ENCODE measurements around the gene HNRNPF. TPM values are rescaled to one million over a fixed set of nuclear protein-coding genes. Genes with fewer than 3 reads are reported as not detected.

Gene HNRNPF
- total RNA-seq, 1 experiment from 2014 or later, result 358 TPM

DNA sequence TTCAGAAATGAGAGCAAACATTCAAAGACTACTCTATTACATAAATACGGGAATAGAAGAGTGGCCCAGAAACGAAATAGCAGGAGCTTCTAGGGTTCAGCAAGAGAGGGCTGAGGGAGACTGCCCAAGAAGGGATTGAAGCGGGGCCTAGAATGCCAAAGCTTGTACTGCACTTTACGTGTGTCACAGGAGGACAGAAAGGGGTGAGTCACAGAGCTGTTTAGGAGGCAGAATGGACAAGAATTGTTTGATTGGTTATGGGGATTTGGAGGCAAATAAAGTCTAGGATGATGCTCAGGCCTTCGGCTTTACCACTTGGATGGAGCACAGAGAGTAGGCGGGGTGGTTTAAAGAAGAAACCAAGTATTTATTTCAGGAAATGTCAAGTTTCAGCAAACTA, 48.9 kb downstream of the HNRNPF start:
- Mint-ChIP-seq H3K4me1 (peaks cover 22% of the 10 kb centered on the region), H3K27ac (peak overlapping the region; percentile 5; the same call in 1 of the 2 replicates), H3K4me3 (peak overlapping the region; percentile 90; the same call in 1 of the 2 replicates), H3K9me3 (no peaks in the 10 kb centered on the region), H3K27me3 (ENCODE audit: low read depth) (peaks cover 10% of the 10 kb centered on the region; the same call in 1 of the 2 replicates), H3K36me3 (no peaks in the 10 kb centered on the region)
- TF ChIP-seq, protein P1, sequence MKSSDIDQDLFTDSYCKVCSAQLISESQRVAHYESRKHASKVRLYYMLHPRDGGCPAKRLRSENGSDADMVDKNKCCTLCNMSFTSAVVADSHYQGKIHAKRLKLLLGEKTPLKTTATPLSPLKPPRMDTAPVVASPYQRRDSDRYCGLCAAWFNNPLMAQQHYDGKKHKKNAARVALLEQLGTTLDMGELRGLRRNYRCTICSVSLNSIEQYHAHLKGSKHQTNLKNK (CRISPR knock-in tag; IDR thresholded peaks at IDR 0.05), result no peak
- TF ChIP-seq OVOL2 (CRISPR knock-in tag; IDR thresholded peaks at IDR 0.05; ENCODE audit: borderline replicate concordance) (no peak), AFF4 (CRISPR knock-in tag; IDR thresholded peaks at IDR 0.05; ENCODE audit: borderline replicate concordance) (no peak), TEAD4 (CRISPR knock-in tag; IDR thresholded peaks at IDR 0.05) (no peak)
- ChIA-PET POLR2A (no interaction called here), CTCF (interaction anchor here (1.7 kb wide), 1 partner anchor 67 kb away, joined by 4 read pairs; no protein-coding TSS in a partner anchor)
- no peak for DNase-seq (ENCODE audit: low spot score)
- ATAC-seq, result no peak

DNA sequence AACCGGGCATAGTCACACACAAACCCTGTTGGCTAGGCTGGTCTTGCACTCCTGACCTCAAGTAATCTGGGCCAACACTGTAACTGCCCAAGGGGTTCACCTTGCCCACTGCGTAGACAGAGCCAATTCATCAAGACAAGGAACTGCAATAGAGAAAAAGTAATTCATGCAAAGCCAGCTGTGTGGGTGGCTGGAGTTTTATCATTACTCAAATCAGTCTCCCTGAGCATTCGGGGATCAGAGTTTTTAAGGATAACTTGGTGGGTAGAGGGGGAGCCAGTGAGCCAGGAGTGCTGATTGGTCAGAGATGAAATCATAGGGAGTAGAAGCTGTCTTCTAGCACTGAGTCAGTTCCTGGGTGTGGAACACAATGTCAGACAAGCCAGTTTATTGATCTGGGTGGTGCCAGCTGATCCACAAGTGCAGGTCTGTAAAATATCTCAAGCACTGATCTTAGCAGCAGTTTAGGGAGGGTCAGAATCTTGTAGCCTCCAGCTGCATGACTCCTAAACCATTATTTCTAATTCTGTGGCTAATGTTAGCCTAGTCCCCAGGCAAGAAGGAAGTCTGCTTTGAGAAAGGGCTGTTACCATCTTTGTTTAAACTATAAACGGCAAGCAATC, 53.1 kb downstream of the HNRNPF start:
- Mint-ChIP-seq H3K4me3 (no peak overlapping the region), H3K27me3 (ENCODE audit: low read depth) (no peaks in the 10 kb centered on the region), H3K9me3 (no peaks in the 10 kb centered on the region), H3K36me3 (no peaks in the 10 kb centered on the region), H3K27ac (peak overlapping the region; percentile 52; the same call in 1 of the 2 replicates), H3K4me1 (peaks cover 32% of the 10 kb centered on the region)
- POLR2A ChIA-PET, result no interaction called here
- ATAC-seq (peak; percentile 67), DNase-seq (ENCODE audit: low spot score) (no peak)
- CTCF ChIA-PET, result interaction anchor here (1.2 to 2.0 kb wide), 4 partner anchors 22 to 151 kb away, joined by 3 to 5 read pairs (median 4); partner anchors contain the start of gene RASGEF1A
- TF ChIP-seq GABPB1 (CRISPR knock-in tag; IDR thresholded peaks at IDR 0.05), result no peak
- TF ChIP-seq GRHL2 (CRISPR knock-in tag; IDR thresholded peaks at IDR 0.05; ENCODE audit: insufficient replicate concordance, severe bottlenecking), result no peak
- TF ChIP-seq ZNF138 (CRISPR knock-in tag; conservative IDR thresholded peaks at IDR 0.05), result no peak
- no peak for TF ChIP-seq CBFB (CRISPR knock-in tag; IDR thresholded peaks at IDR 0.05; ENCODE audit: low read depth)
- peak; percentile 90 for TF ChIP-seq ZNF121 (CRISPR knock-in tag; IDR thresholded peaks at IDR 0.05)

- no peaks in the 10 kb centered on the region for H3K9me3 Mint-ChIP-seq
- CTCF ChIA-PET, result interaction anchor here (0.6 to 1.4 kb wide), 7 partner anchors 23 to 507 kb away, joined by 3 to 4 read pairs (median 4); partner anchors contain the start of gene RASGEF1A
- POLR2A ChIA-PET, result interaction anchor here (0.7 kb wide), 2 partner anchors 82 to 276 kb away, joined by 3 read pairs; partner anchors contain the start of gene ZNF487
- TF ChIP-seq JUN (CRISPR knock-in tag; IDR thresholded peaks at IDR 0.05) (no peak), ZNF423 (CRISPR knock-in tag; IDR thresholded peaks at IDR 0.05) (no peak), ZNF263 (CRISPR knock-in tag; IDR thresholded peaks at IDR 0.05; ENCODE audit: low read depth) (no peak), ZNF219 (CRISPR knock-in tag; IDR thresholded peaks at IDR 0.05; ENCODE audit: borderline replicate concordance) (no peak), GTF2I (CRISPR knock-in tag; conservative IDR thresholded peaks at IDR 0.05) (no peak)
- TF ChIP-seq, protein P1 (CRISPR knock-in tag; IDR thresholded peaks at IDR 0.05), result no peak
- no peak overlapping the region for H3K4me3 Mint-ChIP-seq
- DNase-seq (ENCODE audit: low spot score), result no peak
- no peaks in the 10 kb centered on the region for H3K27me3 Mint-ChIP-seq (ENCODE audit: low read depth)
- peaks cover 32% of the 10 kb centered on the region for H3K4me1 Mint-ChIP-seq
- no peaks in the 10 kb centered on the region for H3K36me3 Mint-ChIP-seq
- ATAC-seq, result no peak
- no peak overlapping the region for H3K27ac Mint-ChIP-seq
Measured at GRCh38 chr10:43354879-43355380, 54.1 kb downstream of the HNRNPF start.
